H9 (cell line): ENCODE results near the gene SLIRP. TPM values are rescaled to one million over a fixed set of nuclear protein-coding genes. Genes with fewer than 3 reads are reported as not detected.

Source experiments
- DNase-seq: peaks from one replicate; pipeline ENCODE4 v3.0.0-alpha.2; 2017
- H2AFZ ChIP-seq: one replicate; pipeline ENCODE4 v1.6.1; 2013; ENCODE audit warnings: mild to moderate bottlenecking, low read length, control low read depth, moderate library complexity
- H2AK5ac ChIP-seq: 2 replicates; pipeline ENCODE4 v1.6.1; 2013; ENCODE audit warnings: low read length, control low read depth, mixed read lengths; ENCODE audit not compliant: insufficient read length
- H2BK120ac ChIP-seq: one replicate; pipeline ENCODE4 v1.6.1; 2013; ENCODE audit warnings: low read depth, mild to moderate bottlenecking, low read length, control low read depth, inconsistent platforms; ENCODE audit not compliant: poor library complexity, severe bottlenecking
- H2BK12ac ChIP-seq: 2 replicates; pipeline ENCODE4 v1.6.1; 2013; ENCODE audit warnings: low read length, control low read depth, mixed read lengths, low read depth; ENCODE audit not compliant: insufficient read length
- H2BK15ac ChIP-seq: 2 replicates; pipeline ENCODE4 v1.6.1; 2013; ENCODE audit warnings: low read depth, low read length, control low read depth
- H2BK20ac ChIP-seq: one replicate; pipeline ENCODE4 v1.6.1; 2013; ENCODE audit warnings: low read depth, mild to moderate bottlenecking, low read length, control low read depth, inconsistent platforms; ENCODE audit not compliant: poor library complexity, severe bottlenecking
- H2BK5ac ChIP-seq: 2 replicates; pipeline ENCODE4 v1.6.1; 2013; ENCODE audit warnings: low read length, control low read depth, mixed read lengths; ENCODE audit not compliant: insufficient read length
- H3K14ac ChIP-seq: 2 replicates; pipeline ENCODE4 v1.6.1; 2013; ENCODE audit warnings: low read length, control low read depth; ENCODE audit not compliant: insufficient read depth
- H3K18ac ChIP-seq: 2 replicates; pipeline ENCODE4 v1.6.1; 2013; ENCODE audit warnings: low read depth, mild to moderate bottlenecking, mixed read lengths, low read length, control low read depth; ENCODE audit not compliant: insufficient read length
- H3K23ac ChIP-seq: 2 replicates; pipeline ENCODE4 v1.6.1; 2013; ENCODE audit warnings: low read length, control low read depth, mixed read lengths, low read depth; ENCODE audit not compliant: insufficient read length
- H3K23me2 ChIP-seq: 2 replicates; pipeline ENCODE4 v1.6.1; 2013; ENCODE audit warnings: low read depth, mild to moderate bottlenecking, mixed read lengths, low read length, control low read depth; ENCODE audit not compliant: insufficient read length, poor library complexity, severe bottlenecking
- H3K27ac ChIP-seq: 2 replicates; pipeline ENCODE4 v1.5.1; 2013; ENCODE audit warnings: low read length, control low read depth, mixed read lengths, low read depth; ENCODE audit not compliant: insufficient read length
- H3K27me3 ChIP-seq: 2 replicates; pipeline ENCODE4 v1.6.1; 2013; ENCODE audit warnings: low read length, control low read depth, inconsistent platforms; ENCODE audit not compliant: insufficient read depth
- H3K4ac ChIP-seq: 2 replicates; pipeline ENCODE4 v1.6.1; 2013; ENCODE audit warnings: low read depth, mild to moderate bottlenecking, control low read depth, inconsistent platforms, low read length, moderate library complexity
- H3K4me1 ChIP-seq: 2 replicates; pipeline ENCODE4 v1.6.1; 2013; ENCODE audit warnings: low read length, control low read depth, inconsistent platforms; ENCODE audit not compliant: insufficient read depth
- H3K4me2 ChIP-seq: 2 replicates; pipeline ENCODE4 v1.6.1; 2013; ENCODE audit warnings: low read length, control low read depth, mixed read lengths; ENCODE audit not compliant: insufficient read length, insufficient read depth
- H3K56ac ChIP-seq: 2 replicates; pipeline ENCODE4 v1.6.1; 2013; ENCODE audit warnings: low read depth, mild to moderate bottlenecking, mixed read lengths, low read length, control low read depth; ENCODE audit not compliant: insufficient read length
- H3K79me1 ChIP-seq: 2 replicates; pipeline ENCODE4 v1.6.1; 2013; ENCODE audit warnings: low read depth, mild to moderate bottlenecking, moderate library complexity, low read length, control low read depth, inconsistent platforms; ENCODE audit not compliant: insufficient read depth, poor library complexity, severe bottlenecking
- H3K79me2 ChIP-seq: 2 replicates; pipeline ENCODE4 v1.6.1; 2013; ENCODE audit warnings: low read length, control low read depth, inconsistent platforms; ENCODE audit not compliant: insufficient read depth
- H3K9ac ChIP-seq: 2 replicates; pipeline ENCODE4 v1.6.1; 2013; ENCODE audit warnings: low read length, control low read depth, mixed read lengths; ENCODE audit not compliant: insufficient read length; ENCODE audit errors: extremely low read depth
- H3K9me3 ChIP-seq: one replicate; pipeline ENCODE4 v1.6.1; 2013; ENCODE audit warnings: low read depth, low read length, inconsistent platforms; ENCODE audit not compliant: control insufficient read depth
- H3T11ph ChIP-seq: one replicate; pipeline ENCODE4 v1.6.1; 2013; ENCODE audit warnings: mild to moderate bottlenecking, low read length, control low read depth, inconsistent platforms
- H4K20me1 ChIP-seq: one replicate; pipeline ENCODE4 v1.6.1; 2013; ENCODE audit not compliant: control insufficient read depth, insufficient read length, insufficient read depth
- H4K5ac ChIP-seq: 2 replicates; pipeline ENCODE4 v1.6.1; 2013; ENCODE audit warnings: low read depth, mild to moderate bottlenecking, mixed read lengths, low read length, control low read depth; ENCODE audit not compliant: insufficient read length
- H4K8ac ChIP-seq: replicated peaks from 2 replicates; pipeline ENCODE4 v1.6.1; 2013; ENCODE audit warnings: low read length, control low read depth, mixed read lengths, low read depth; ENCODE audit not compliant: insufficient read length
- H4K91ac ChIP-seq: 2 replicates; pipeline ENCODE4 v1.6.1; 2013; ENCODE audit warnings: low read depth, mild to moderate bottlenecking, moderate library complexity, mixed read lengths, low read length, control low read depth; ENCODE audit not compliant: insufficient read length
- H3K27ac Mint-ChIP-seq, 3 experiments: 2 replicates in 2 of 3; 3 replicates in 1 of 3; pipeline ENCODE4 v1.8.0; 2020 to 2021; ENCODE audit warnings: mixed read lengths in 3 of 3, mild to moderate bottlenecking in 1 of 3, moderate library complexity in 1 of 3
- H3K27me3 Mint-ChIP-seq: 2 replicates; pipeline ENCODE4 v1.8.0; 2021; ENCODE audit warnings: low read depth, mild to moderate bottlenecking, moderate library complexity, mixed read lengths
- H3K36me3 Mint-ChIP-seq, 3 experiments: 2 replicates in 2 of 3; 3 replicates in 1 of 3; pipeline ENCODE4 v1.8.0; 2020 to 2021; ENCODE audit warnings: low read depth in 3 of 3, mixed read lengths in 3 of 3; ENCODE audit not compliant: insufficient read depth in 1 of 3
- H3K4me1 Mint-ChIP-seq, 2 experiments: 2 replicates each; pipeline ENCODE4 v1.8.0; 2020; ENCODE audit warnings: mixed read lengths in 2 of 2
- H3K4me3 Mint-ChIP-seq, 2 experiments: 2 replicates in 1 of 2; 3 replicates in 1 of 2; pipeline ENCODE4 v1.8.0; 2020 to 2021; ENCODE audit warnings: mild to moderate bottlenecking in 2 of 2, mixed read lengths in 2 of 2, moderate library complexity in 1 of 2
- H3K9me3 Mint-ChIP-seq, 2 experiments: 2 replicates in 1 of 2; 3 replicates in 1 of 2; pipeline ENCODE4 v1.8.0; 2020; ENCODE audit warnings: mild to moderate bottlenecking in 2 of 2, mixed read lengths in 2 of 2, moderate library complexity in 1 of 2
- WGBS: extraction: QIAGEN DNeasy Blood & Tissue Kit; methylation state at CpG from one replicate; pipeline ENCODE4 v1.1.7; 2013; ENCODE audit warnings: missing lambda C conversion rate, low lambda C conversion rate, mixed read lengths; ENCODE audit not compliant: insufficient read length; ENCODE audit errors: extremely low coverage; 5-methylcytosine and 5-hydroxymethylcytosine counted together
- total RNA-seq: library from RNA; stranded (reverse); gene quantifications from 2 replicates; pipeline ENCODE4 v1.2.1, GENCODE V29; 2021
- TF ChIP-seq, protein P1 (sequence below): fragments of 200-600 bp; sonication (generic); conservative IDR thresholded peaks from 3 replicates; pipeline ENCODE4 v1.8.0; 2021; ENCODE audit warnings: antibody characterized with exemption, mild to moderate bottlenecking

The SLIRP gene
- total RNA-seq, 1 experiment from 2014 or later = 337 TPM

DNA sequence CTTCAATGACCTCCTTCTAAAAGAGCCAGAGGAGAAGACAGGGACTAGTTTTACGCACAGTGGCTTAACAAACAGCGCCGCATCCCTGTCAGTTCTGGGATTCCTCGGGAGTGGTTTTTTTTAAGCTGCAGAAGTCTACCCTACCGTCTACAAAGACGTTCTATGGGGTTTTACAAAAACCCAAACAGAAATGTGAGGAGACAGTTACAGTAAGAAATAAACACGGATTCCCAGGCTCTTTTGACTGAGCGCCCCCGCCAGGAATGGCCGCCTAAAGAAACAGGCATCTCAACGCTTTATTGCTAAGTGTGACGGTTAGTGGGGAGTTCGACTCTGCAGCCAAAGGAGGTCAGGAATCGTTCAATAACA lies 564 bp upstream of the SLIRP start:
- H3K36me3 Mint-ChIP-seq = peaks cover 24 to 44% (median 41%) of the 10 kb centered on the region in 3 experiments
- H4K8ac ChIP-seq = no peak overlapping the region
- H3K23me2 ChIP-seq = peaks cover 5% of the 10 kb centered on the region
- H3K27ac ChIP-seq = no peak overlapping the region
- no peak overlapping the region for H2BK15ac ChIP-seq
- no CpG with 5 or more reads among the region's 14 CpGs for WGBS
- H3K9me3 Mint-ChIP-seq = no peaks in the 10 kb centered on the region
- H3K4me2 ChIP-seq = peak overlapping the region; percentile 71
- no peak overlapping the region for H4K5ac ChIP-seq
- no peak for DNase-seq
- no peak overlapping the region for H2BK12ac ChIP-seq
- H3K9ac ChIP-seq = peak overlapping the region; percentile 72
- H3K4ac ChIP-seq = no peak overlapping the region
- H3K27ac Mint-ChIP-seq = peak overlapping the region; percentile 91 to 98 (median 95)
- TF ChIP-seq, protein P1, sequence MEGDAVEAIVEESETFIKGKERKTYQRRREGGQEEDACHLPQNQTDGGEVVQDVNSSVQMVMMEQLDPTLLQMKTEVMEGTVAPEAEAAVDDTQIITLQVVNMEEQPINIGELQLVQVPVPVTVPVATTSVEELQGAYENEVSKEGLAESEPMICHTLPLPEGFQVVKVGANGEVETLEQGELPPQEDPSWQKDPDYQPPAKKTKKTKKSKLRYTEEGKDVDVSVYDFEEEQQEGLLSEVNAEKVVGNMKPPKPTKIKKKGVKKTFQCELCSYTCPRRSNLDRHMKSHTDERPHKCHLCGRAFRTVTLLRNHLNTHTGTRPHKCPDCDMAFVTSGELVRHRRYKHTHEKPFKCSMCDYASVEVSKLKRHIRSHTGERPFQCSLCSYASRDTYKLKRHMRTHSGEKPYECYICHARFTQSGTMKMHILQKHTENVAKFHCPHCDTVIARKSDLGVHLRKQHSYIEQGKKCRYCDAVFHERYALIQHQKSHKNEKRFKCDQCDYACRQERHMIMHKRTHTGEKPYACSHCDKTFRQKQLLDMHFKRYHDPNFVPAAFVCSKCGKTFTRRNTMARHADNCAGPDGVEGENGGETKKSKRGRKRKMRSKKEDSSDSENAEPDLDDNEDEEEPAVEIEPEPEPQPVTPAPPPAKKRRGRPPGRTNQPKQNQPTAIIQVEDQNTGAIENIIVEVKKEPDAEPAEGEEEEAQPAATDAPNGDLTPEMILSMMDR = no peak; the same call in 2 of the 3 replicates
- no peak overlapping the region for H2BK5ac ChIP-seq
- no peaks in the 10 kb centered on the region for H3K4me1 ChIP-seq
- H3K23ac ChIP-seq = no peak overlapping the region
- H4K91ac ChIP-seq = no peak overlapping the region
- H3K9me3 ChIP-seq = no peaks in the 10 kb centered on the region
- H3K27me3 ChIP-seq = no peaks in the 10 kb centered on the region
- H2AK5ac ChIP-seq = no peak overlapping the region
- H3T11ph ChIP-seq = no peak overlapping the region
- H4K20me1 ChIP-seq = no peaks in the 10 kb centered on the region
- no peak overlapping the region; the same call in 1 of the 2 replicates for H3K14ac ChIP-seq
- peak overlapping the region; percentile 84 to 97 for H3K4me3 Mint-ChIP-seq
- no peak overlapping the region for H2BK20ac ChIP-seq
- H3K27me3 Mint-ChIP-seq = no peaks in the 10 kb centered on the region
- no peak overlapping the region for H3K56ac ChIP-seq
- no peak overlapping the region for H2BK120ac ChIP-seq
- peaks cover 16 to 20% of the 10 kb centered on the region in 2 experiments for H3K4me1 Mint-ChIP-seq
- no peak overlapping the region for H3K18ac ChIP-seq
- H2AFZ ChIP-seq = no peak overlapping the region
- peaks cover 34% of the 10 kb centered on the region; the same call in 1 of the 2 replicates for H3K79me2 ChIP-seq
- H3K79me1 ChIP-seq = peaks cover 7% of the 10 kb centered on the region
